ENCODE data around the gene HMGB1. TPM values are rescaled to one million over a fixed set of nuclear protein-coding genes. Genes with fewer than 3 reads are reported as not detected.

Gene HMGB1
- total RNA-seq, 2 experiments from 2014 or later, result 611 to 615 TPM

GRCh38 chr13:30418717-30419459 lies 46.8 kb downstream of the HMGB1 start:
- H3K27me3 Mint-ChIP-seq, result peaks cover 2% of the 10 kb centered on the region
- ChIA-PET CTCF (interaction anchor here (1.4 kb wide), 1 partner anchor 12 kb away, joined by 5 read pairs; no protein-coding TSS in a partner anchor), POLR2A (interaction anchor here (0.7 to 2.9 kb wide), 5 partner anchors 11 to 48 kb away, joined by 3 to 14 read pairs (median 9); partner anchors contain the start of gene HMGB1)
- no peaks in the 10 kb centered on the region for H3K36me3 Mint-ChIP-seq (ENCODE audit: low read depth)
- no peak overlapping the region for H3K27ac Mint-ChIP-seq
- no peak for DNase-seq
- H3K4me3 Mint-ChIP-seq, result no peak overlapping the region
- H3K9me3 Mint-ChIP-seq, result no peaks in the 10 kb centered on the region
- peaks cover 29% of the 10 kb centered on the region for H3K4me1 Mint-ChIP-seq

GRCh38 chr13:30418075-30418716 lies 47.5 kb downstream of the HMGB1 start:
- Mint-ChIP-seq H3K4me1 (peaks cover 29% of the 10 kb centered on the region), H3K27me3 (peaks cover 2% of the 10 kb centered on the region), H3K36me3 (ENCODE audit: low read depth) (no peaks in the 10 kb centered on the region), H3K4me3 (no peak overlapping the region), H3K9me3 (no peaks in the 10 kb centered on the region), H3K27ac (no peak overlapping the region)
- no peak for DNase-seq
- ChIA-PET CTCF (interaction anchor here (1.0 to 1.4 kb wide), 2 partner anchors 12 to 46 kb away, joined by 4 to 5 read pairs; no protein-coding TSS in a partner anchor), POLR2A (interaction anchor here (0.7 to 2.9 kb wide), 5 partner anchors 10 to 48 kb away, joined by 3 to 14 read pairs (median 4); partner anchors contain the start of gene HMGB1)

- POLR2A ChIA-PET, result interaction anchor here (1.0 to 1.1 kb wide), 2 partner anchors 21 to 41 kb away, joined by 3 to 5 read pairs; no protein-coding TSS in a partner anchor
- Mint-ChIP-seq H3K36me3 (ENCODE audit: low read depth) (no peaks in the 10 kb centered on the region), H3K9me3 (no peaks in the 10 kb centered on the region), H3K4me3 (no peak overlapping the region), H3K27ac (no peak overlapping the region), H3K4me1 (peaks cover 21% of the 10 kb centered on the region), H3K27me3 (peaks cover 2% of the 10 kb centered on the region)
- no peak for DNase-seq
- CTCF ChIA-PET, result interaction anchor here (1.3 kb wide), 1 partner anchor 36 kb away, joined by 3 read pairs; no protein-coding TSS in a partner anchor
Observed at GRCh38 chr13:30416471-30416870, 49.3 kb downstream of the HMGB1 start.

GRCh38 chr13:30415430-30416030 lies 50.2 kb downstream of the HMGB1 start:
- Mint-ChIP-seq H3K36me3 (ENCODE audit: low read depth) (no peaks in the 10 kb centered on the region), H3K9me3 (no peaks in the 10 kb centered on the region), H3K27me3 (peaks cover 2% of the 10 kb centered on the region), H3K4me3 (no peak overlapping the region), H3K4me1 (peaks cover 17% of the 10 kb centered on the region), H3K27ac (no peak overlapping the region)
- CTCF ChIA-PET, result interaction anchor here (0.8 to 1.3 kb wide), 2 partner anchors 37 to 162 kb away, joined by 3 to 4 read pairs; no protein-coding TSS in a partner anchor
- POLR2A ChIA-PET, result interaction anchor here (1.0 to 1.1 kb wide), 2 partner anchors 20 to 40 kb away, joined by 3 to 5 read pairs; no protein-coding TSS in a partner anchor
- no peak for DNase-seq

- H3K9me3 Mint-ChIP-seq, result no peaks in the 10 kb centered on the region
- H3K27me3 Mint-ChIP-seq, result peaks cover 3% of the 10 kb centered on the region
- H3K4me1 Mint-ChIP-seq, result peaks cover 32% of the 10 kb centered on the region
- no peaks in the 10 kb centered on the region for H3K36me3 Mint-ChIP-seq (ENCODE audit: low read depth)
- ChIA-PET CTCF (no interaction called here), POLR2A (interaction anchor here (1.5 kb wide), 1 partner anchor 8 kb away, joined by 4 read pairs; the partner anchor contains the start of gene UBE2L5)
- H3K4me3 Mint-ChIP-seq, result no peak overlapping the region
- DNase-seq, result no peak
- no peak overlapping the region for H3K27ac Mint-ChIP-seq
Observed at GRCh38 chr13:30413842-30414241, 51.9 kb downstream of the HMGB1 start.

GRCh38 chr13:30412346-30412745 lies 53.4 kb downstream of the HMGB1 start:
- no peak overlapping the region for H3K4me3 Mint-ChIP-seq
- no peaks in the 10 kb centered on the region for H3K9me3 Mint-ChIP-seq
- ChIA-PET POLR2A (interaction anchor here (1.5 kb wide), 1 partner anchor 10 kb away, joined by 4 read pairs; the partner anchor contains the start of gene UBE2L5), CTCF (interaction anchor here (1.7 kb wide), 1 partner anchor 280 kb away, joined by 4 read pairs; no protein-coding TSS in a partner anchor)
- H3K4me1 Mint-ChIP-seq, result peaks cover 40% of the 10 kb centered on the region
- DNase-seq, result no peak
- H3K27me3 Mint-ChIP-seq, result peaks cover 3% of the 10 kb centered on the region
- no peaks in the 10 kb centered on the region for H3K36me3 Mint-ChIP-seq (ENCODE audit: low read depth)
- H3K27ac Mint-ChIP-seq, result no peak overlapping the region

- Mint-ChIP-seq H3K27me3 (peaks cover 10% of the 10 kb centered on the region), H3K27ac (no peak overlapping the region), H3K4me3 (no peak overlapping the region), H3K4me1 (peaks cover 37% of the 10 kb centered on the region), H3K9me3 (no peaks in the 10 kb centered on the region), H3K36me3 (ENCODE audit: low read depth) (no peaks in the 10 kb centered on the region)
- CTCF ChIA-PET, result interaction anchor here (0.6 to 1.7 kb wide), 3 partner anchors 14 to 789 kb away, joined by 3 to 4 read pairs (median 4); partner anchors contain the start of gene B3GLCT
- POLR2A ChIA-PET, result no interaction called here
- no peak for DNase-seq
Observed at GRCh38 chr13:30410705-30411125, 55.0 kb downstream of the HMGB1 start.

- no peak overlapping the region for H3K27ac Mint-ChIP-seq
Observed at GRCh38 chr13:30409886-30410704, 55.6 kb downstream of the HMGB1 start.

GRCh38 chr13:30408319-30409101 lies 57.2 kb downstream of the HMGB1 start:
- peak overlapping the region; percentile 44 for H3K4me3 Mint-ChIP-seq
- CTCF ChIA-PET, result interaction anchor here (0.6 to 1.8 kb wide), 10 partner anchors 9 to 276 kb away, joined by 3 to 9 read pairs (median 4); partner anchors contain the start of gene UBE2L5
- peak; percentile 93 for DNase-seq
- no peaks in the 10 kb centered on the region for H3K36me3 Mint-ChIP-seq (ENCODE audit: low read depth)
- no peaks in the 10 kb centered on the region for H3K9me3 Mint-ChIP-seq
- peaks cover 29% of the 10 kb centered on the region for H3K4me1 Mint-ChIP-seq
- POLR2A ChIA-PET, result interaction anchor here (0.9 to 4.7 kb wide), 10 partner anchors 10 to 208 kb away, joined by 3 to 40 read pairs (median 8); partner anchors contain the start of genes HMGB1, UBE2L5 and USPL1
- H3K27ac Mint-ChIP-seq, result peak overlapping the region; percentile 31
- peaks cover 11% of the 10 kb centered on the region for H3K27me3 Mint-ChIP-seq

More at GRCh38 chr13:30409886-30410704, 55.6 kb downstream of the HMGB1 start:
- no peak for DNase-seq
- Mint-ChIP-seq H3K27me3 (peaks cover 11% of the 10 kb centered on the region), H3K9me3 (no peaks in the 10 kb centered on the region), H3K4me3 (no peak overlapping the region), H3K4me1 (peaks cover 31% of the 10 kb centered on the region), H3K36me3 (ENCODE audit: low read depth) (no peaks in the 10 kb centered on the region)
- ChIA-PET POLR2A (interaction anchor here (1.0 to 3.9 kb wide), 4 partner anchors 10 to 55 kb away, joined by 3 to 21 read pairs (median 6); partner anchors contain the start of genes HMGB1 and UBE2L5), CTCF (interaction anchor here (0.6 to 1.0 kb wide), 3 partner anchors 13 to 790 kb away, joined by 3 to 5 read pairs (median 4); partner anchors contain the start of gene B3GLCT)

GRCh38 chr13:30406779-30407416 lies 58.8 kb downstream of the HMGB1 start:
- Mint-ChIP-seq H3K27ac (no peak overlapping the region), H3K4me3 (no peak overlapping the region)

More at GRCh38 chr13:30406779-30407416, 58.8 kb downstream of the HMGB1 start:
- Mint-ChIP-seq H3K9me3 (no peaks in the 10 kb centered on the region), H3K4me1 (peaks cover 29% of the 10 kb centered on the region), H3K36me3 (ENCODE audit: low read depth) (no peaks in the 10 kb centered on the region), H3K27me3 (peaks cover 11% of the 10 kb centered on the region)
- ChIA-PET POLR2A (interaction anchor here (1.9 to 4.7 kb wide), 5 partner anchors 13 to 59 kb away, joined by 9 to 40 read pairs (median 10); partner anchors contain the start of gene HMGB1), CTCF (interaction anchor here (0.7 to 2.1 kb wide), 10 partner anchors 11 to 394 kb away, joined by 3 to 9 read pairs (median 4); partner anchors contain the start of gene KATNAL1)
- no peak for DNase-seq

Measured in activated CD4-positive, alpha-beta memory T cell treated with anti-CD3 and anti-CD28 coated beads, Interleukin-2, amount 10 ng/mL, durations not matched to agents 7 days and 5 days (primary cell).